Measurements from ENCODE around the gene KRT27. TPM values are rescaled to one million over a fixed set of nuclear protein-coding genes. Genes with fewer than 3 reads are reported as not detected.

Gene KRT27
- total and polyA plus RNA-seq, 2 donors (not counting 3 experiments of a cell fraction or from before 2014, with no cell fraction given), result not detected

GRCh38 chr17:40777459-40777858, 4.9 kb downstream of the KRT27 start:
- FAIRE-seq, result no peak
- H3K4me1 ChIP-seq (ENCODE audit: control insufficient read depth, extremely low read depth, insufficient read depth, low read length), result no peaks in the 10 kb centered on the region
- ChIA-PET POLR2A (no interaction called here), CTCF (no interaction called here)
- H3K27ac ChIP-seq (ENCODE audit: insufficient read depth, low read depth, low read length), result no peak overlapping the region
- no TSS peak for BruUV-seq (replicated peaks)
- H3K4me3 ChIP-seq (replicated peaks in 1 of 3; ENCODE audit: insufficient read depth in 1 of 3, low read depth in 1 of 3, low read length in 3 of 3), result no peak overlapping the region
- DNase-seq (ENCODE audit: low read depth, low spot score), result no peak
- intact Hi-C loops (cut with micrococcal nuclease), result no loop called here
- H3K9me3 ChIP-seq (replicated peaks; ENCODE audit: control insufficient read depth, insufficient read depth, low read length), result no peaks in the 10 kb centered on the region
- H4K20me1 ChIP-seq (replicated peaks; ENCODE audit: control insufficient read depth, extremely low read depth, insufficient read depth, low read length), result no peaks in the 10 kb centered on the region
- H3K9ac ChIP-seq (replicated peaks; ENCODE audit: extremely low read depth, insufficient read depth, low read length), result no peak overlapping the region
- dilution Hi-C loops (cut with MboI; ENCODE audit: extremely low pct_ligation_motif_present, low sequenced_read_pairs), result no loop called here
- H2AFZ ChIP-seq (ENCODE audit: low read depth, low read length), result no peak overlapping the region
- no peaks in the 10 kb centered on the region for H3K79me2 ChIP-seq (ENCODE audit: control insufficient read depth, insufficient read depth, low read length)
- TF ChIP-seq, protein P1, sequence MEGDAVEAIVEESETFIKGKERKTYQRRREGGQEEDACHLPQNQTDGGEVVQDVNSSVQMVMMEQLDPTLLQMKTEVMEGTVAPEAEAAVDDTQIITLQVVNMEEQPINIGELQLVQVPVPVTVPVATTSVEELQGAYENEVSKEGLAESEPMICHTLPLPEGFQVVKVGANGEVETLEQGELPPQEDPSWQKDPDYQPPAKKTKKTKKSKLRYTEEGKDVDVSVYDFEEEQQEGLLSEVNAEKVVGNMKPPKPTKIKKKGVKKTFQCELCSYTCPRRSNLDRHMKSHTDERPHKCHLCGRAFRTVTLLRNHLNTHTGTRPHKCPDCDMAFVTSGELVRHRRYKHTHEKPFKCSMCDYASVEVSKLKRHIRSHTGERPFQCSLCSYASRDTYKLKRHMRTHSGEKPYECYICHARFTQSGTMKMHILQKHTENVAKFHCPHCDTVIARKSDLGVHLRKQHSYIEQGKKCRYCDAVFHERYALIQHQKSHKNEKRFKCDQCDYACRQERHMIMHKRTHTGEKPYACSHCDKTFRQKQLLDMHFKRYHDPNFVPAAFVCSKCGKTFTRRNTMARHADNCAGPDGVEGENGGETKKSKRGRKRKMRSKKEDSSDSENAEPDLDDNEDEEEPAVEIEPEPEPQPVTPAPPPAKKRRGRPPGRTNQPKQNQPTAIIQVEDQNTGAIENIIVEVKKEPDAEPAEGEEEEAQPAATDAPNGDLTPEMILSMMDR (IDR thresholded peaks at IDR 0.05; ENCODE audit: extremely low read depth in 1 of 2, insufficient read depth in 1 of 2, low read depth in 1 of 2, low read length in 2 of 2), result no peak
- TF ChIP-seq, protein P2, sequence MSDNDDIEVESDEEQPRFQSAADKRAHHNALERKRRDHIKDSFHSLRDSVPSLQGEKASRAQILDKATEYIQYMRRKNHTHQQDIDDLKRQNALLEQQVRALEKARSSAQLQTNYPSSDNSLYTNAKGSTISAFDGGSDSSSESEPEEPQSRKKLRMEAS (IDR thresholded peaks at IDR 0.05; ENCODE audit: insufficient read depth, insufficient read length), result no peak
- TF ChIP-seq GATA2 (IDR thresholded peaks at IDR 0.05; ENCODE audit: insufficient read depth, insufficient read length, low read depth, low read length), result no peak
- no peak for TF ChIP-seq MYC (IDR thresholded peaks at IDR 0.05; ENCODE audit: low read depth, low read length)
- no peak for TF ChIP-seq JUN (IDR thresholded peaks at IDR 0.05; ENCODE audit: borderline replicate concordance, insufficient read depth, insufficient read length, low read depth)
- no peak for TF ChIP-seq POLR2AphosphoS5 (IDR thresholded peaks at IDR 0.05; ENCODE audit: insufficient read depth, low read depth, low read length)
- no peak for TF ChIP-seq FOS (IDR thresholded peaks at IDR 0.05; ENCODE audit: borderline replicate concordance, insufficient read depth, low read length)
- TF ChIP-seq EZH2 (IDR thresholded peaks at IDR 0.05; ENCODE audit: borderline replicate concordance, low read depth, low read length, severe bottlenecking), result no peak
- no peak for TF ChIP-seq POLR2A (IDR thresholded peaks at IDR 0.05; ENCODE audit: low read depth, low read length)
- peaks cover 8 to 22% of the 10 kb centered on the region in 2 experiments for H3K27me3 ChIP-seq (ENCODE audit: control insufficient read depth in 2 of 2, insufficient read depth in 2 of 2, low read length in 2 of 2)
- H3K36me3 ChIP-seq (ENCODE audit: control insufficient read depth in 2 of 2, extremely low read depth in 1 of 2, insufficient read depth in 2 of 2, low read length in 2 of 2), result no peaks in the 10 kb centered on the region
- no peaks in the 10 kb centered on the region for H3K9me1 ChIP-seq (replicated peaks; ENCODE audit: control insufficient read depth, extremely low read depth, insufficient read depth, low read length)
- no peak overlapping the region for H3K4me2 ChIP-seq (ENCODE audit: insufficient read depth, low read length)
